NCI-H2196 treated with DMSO at 0.1 percent for 48 hours (cell line): ENCODE measurements around the gene SMU1.

ENCODE experiments used
- DNase-seq: peaks from one replicate; lab custom pipeline; 2025; ENCODE audit not compliant: unreplicated experiment; lab: John Stamatoyannopoulos, UW

Gene SMU1

DNA sequence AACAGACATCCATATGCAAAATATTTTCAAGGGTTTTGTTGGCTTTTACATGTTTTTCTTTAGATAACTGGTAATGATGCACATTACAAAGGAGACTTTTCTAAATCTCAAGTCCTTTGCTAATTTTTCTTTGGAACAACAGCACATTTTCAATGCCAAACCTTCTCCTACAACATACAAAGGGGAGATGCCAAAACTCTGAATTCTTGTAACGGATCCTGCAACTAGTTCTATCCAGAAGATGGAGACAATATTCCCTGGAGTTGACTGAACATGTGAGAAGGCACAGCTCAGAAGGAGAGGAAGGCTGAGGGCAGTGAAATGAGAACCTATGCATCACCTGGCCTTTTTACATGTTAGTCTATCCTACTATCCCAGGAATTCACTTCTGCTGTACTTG lies 30.4 kb downstream of the SMU1 start:
- DNase-seq, result no peak

DNA sequence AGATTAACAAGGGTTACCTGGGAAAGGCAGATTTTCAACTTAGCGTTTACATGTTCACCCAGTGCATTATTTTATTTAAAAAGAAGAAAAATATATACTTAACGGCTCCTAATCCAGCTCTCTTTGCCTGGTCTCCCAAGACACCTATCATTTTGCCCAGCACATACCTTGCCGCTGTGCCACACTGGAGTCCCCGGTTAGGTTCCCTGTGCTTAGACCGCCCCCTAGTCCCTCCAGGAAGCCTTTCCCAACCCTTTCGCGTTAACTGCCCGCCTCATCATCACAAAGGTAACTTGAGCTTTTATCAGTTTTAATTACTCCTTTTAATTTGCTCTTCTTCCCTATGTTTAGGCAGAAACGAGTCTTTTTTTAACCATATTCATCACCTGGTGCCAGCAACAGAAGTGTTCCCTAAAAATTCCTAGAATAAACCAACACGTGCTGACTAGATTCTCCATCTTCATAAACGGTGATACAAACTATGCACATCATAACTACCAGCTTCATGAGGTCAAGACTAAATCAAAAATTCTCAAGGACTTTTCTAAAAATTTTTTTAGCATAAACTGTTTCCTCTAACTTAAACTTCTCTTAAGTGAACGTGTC lies 31.7 kb downstream of the SMU1 start:
- DNase-seq, result no peak

DNA sequence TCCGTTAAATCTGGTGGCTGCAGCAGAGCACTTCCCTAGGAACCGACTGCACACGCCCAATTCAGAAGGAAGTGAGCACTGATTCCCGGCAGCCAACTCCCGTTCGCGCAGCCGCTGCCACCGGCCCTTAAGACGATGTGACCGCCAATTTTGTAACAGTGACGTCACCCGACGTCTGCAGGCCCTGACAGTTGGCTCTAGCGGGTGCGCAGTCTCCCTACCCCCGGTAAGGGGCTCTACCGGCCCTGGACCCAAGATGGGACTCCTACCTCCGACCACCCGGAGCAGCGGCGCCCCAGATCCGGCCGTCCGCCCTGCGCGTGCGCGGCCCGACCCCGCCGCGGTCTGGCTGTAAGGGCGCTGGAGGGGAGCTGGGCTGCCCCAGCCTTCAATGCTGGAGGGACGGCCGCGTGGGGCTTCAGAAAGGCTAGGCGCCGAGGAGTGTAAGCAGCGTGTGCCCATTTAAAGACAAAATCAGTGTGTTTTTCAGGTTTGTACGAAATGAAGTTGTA lies 32.3 kb downstream of the SMU1 start:
- DNase-seq, result peak; percentile 74

DNA sequence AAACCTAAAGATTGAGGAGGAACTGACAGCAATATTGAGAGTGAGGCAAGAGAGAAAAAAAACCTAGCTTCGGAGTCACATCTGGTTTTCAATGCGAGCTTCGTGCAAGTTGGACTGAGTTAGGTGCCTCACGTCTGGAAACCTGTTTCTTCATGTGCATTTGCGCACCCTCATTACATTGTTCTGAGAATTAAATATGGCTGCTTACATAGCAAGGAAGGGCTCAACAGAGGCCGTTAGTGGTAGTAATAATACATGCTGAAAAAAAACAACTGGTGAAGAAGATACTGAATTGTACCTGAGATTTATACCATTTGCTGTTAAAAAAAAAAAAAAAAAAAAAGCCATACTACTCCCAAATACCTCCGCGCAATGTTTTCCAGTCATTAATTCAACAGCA lies 32.8 kb downstream of the SMU1 start:
- DNase-seq, result no peak

DNA sequence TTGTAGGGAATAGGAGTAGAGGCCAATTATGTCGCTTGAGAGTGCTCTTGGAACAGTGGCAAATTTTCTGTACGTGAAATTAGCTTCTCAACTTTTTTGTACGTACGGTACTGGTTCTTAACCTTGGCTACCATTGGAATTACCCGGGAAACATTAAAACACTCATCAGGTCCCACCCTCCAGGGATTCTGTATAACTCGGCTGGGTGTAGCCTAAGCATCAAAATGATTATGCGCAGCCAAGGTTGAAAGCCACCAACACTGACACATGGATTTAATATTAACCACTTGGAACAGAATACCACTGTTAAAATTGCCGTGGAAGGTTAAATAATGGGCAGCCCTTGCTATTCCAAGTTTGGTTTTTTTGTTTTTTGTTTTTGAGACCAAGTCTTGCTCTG lies 34.0 kb downstream of the SMU1 start:
- no peak for DNase-seq

DNA sequence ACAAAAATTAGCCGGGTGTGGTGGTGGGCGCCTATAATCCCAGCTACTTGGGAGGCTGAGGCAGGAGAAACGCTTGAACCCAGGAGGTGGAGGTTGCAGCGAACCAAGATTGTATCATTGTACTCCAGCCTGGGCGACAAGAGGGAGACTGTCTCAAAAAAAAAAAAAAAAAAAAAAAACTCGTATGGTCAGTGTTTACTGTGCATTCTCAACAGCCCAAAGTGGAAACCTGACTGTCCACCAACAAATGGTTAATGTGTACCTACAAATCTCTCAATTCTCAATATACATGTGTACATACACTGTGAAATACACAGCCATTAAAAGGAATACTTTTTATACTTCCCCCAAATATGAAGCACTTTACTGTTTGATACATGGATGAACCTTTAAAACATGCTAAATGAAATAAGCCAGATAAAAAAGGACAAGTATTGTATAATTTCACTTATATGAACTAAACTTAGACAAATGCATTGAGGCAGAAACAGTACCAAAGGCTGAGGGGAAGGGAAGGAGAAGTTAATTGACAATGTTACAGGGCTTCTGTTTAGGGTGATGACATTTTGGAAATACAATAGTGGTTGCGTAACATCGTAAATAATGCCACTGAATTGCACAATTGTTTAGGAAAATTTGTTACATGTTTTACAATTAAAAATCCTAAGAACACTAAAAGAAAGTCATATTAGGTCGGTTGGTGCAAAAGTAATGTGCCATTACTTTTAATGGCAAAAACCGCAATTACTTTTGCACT lies 34.9 kb downstream of the SMU1 start:
- no peak for DNase-seq

DNA sequence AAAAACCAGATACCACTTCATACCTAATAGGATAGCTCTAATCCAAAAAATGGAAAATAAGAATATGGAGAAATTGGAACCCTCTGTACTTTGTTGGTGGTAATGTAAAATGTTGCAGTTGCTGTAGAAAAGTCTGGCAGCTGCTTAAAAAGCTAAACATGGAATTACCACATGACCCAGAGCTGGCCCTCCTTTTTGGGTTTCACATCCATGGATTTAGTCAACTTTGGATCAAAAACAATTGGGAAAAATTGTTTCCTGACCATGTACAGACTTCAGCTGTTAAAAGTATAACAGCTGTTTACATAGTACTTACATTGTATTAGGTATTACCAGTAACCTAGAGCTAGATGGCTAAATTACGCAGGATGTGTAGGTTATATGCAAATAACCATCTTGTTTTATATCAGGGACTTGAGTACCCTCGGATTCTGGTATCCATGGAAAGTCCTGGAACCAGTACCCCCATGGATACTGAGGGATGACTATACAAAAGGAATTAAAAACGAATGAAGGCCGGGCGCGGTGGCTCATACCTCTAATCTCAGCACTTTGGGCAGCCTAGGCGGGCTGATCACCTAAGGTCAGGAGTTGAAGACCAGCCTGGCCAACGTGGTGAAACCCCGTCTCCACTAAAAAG lies 35.6 kb downstream of the SMU1 start:
- no peak for DNase-seq

DNA sequence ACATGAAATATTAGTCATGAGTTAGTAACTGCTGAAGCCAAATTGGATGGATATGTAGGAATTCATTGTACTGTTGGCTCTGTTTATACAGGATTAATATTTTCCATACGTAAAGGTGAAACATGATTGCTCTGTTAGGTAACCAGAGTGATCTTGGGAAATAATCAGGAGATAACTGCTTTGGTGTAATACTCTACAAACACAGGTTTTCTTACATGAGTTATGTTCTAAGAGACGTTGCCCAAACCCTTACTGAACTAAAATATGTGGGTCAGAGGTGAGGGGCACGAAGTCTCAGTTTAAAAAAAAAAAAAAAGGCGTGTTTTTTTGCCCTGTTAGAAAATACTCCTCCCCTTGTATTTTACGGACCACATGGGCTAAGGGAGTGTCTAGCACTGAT lies 43.6 kb downstream of the SMU1 start:
- no peak for DNase-seq

DNA sequence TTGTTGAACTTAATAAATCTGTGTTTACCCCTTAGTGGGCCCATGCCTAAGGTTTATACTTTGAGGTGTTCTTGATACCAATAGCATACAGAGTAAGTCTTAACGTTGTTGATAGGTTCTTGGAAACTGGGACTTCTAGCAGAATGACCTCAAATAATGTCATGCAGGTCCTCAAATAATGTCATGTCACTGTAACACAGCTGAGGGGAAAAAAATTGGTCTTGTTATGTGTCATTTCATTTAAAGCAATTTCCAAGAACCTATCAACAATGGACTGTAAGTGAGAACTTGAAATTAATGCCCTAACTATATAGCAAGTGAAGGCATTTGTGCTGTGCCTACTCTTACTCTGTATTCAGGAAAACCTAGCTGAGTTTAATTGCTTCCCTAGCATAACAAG lies 44.2 kb downstream of the SMU1 start:
- no peak for DNase-seq

DNA sequence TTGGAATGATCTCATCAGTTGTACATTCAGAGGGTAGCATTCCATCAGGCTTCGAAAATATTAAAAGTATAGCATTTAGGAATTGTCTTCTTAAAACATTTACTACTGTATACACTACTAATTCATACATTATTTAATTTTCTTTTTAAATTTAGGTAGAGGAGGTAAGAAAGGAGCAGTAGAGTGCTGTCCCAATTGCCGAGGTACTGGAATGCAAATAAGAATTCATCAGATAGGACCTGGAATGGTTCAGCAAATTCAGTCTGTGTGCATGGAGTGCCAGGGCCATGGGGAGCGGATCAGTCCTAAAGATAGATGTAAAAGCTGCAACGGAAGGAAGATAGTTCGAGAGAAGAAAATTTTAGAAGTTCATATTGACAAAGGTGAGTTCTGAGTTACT lies 46.2 kb downstream of the SMU1 start:
- DNase-seq, result no peak

DNA sequence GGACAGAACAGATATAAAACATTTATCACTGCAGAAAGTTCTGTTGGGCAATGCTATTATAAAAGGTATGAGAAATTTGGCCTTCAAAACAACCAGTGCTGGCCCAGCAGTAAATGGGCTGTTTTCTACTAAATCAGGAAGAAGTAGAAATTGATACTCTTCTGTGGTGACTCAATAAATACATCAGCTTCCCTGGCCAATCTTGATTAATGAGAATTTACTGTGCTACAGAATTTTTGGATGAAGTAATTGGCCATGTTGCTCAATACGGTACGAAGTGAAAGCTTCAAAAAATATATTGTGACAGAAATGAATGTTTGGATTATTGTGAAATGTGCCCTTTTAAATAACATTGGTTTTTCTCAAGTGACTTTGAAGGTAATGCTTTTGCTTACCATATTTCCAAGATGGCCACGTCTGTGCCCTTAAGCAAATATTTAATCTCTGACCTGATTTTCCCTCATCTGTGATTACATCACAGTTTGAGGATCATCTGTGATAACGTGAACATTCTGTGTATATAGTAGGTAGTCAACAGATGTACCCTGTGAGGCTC lies 47.2 kb downstream of the SMU1 start:
- no peak for DNase-seq

DNA sequence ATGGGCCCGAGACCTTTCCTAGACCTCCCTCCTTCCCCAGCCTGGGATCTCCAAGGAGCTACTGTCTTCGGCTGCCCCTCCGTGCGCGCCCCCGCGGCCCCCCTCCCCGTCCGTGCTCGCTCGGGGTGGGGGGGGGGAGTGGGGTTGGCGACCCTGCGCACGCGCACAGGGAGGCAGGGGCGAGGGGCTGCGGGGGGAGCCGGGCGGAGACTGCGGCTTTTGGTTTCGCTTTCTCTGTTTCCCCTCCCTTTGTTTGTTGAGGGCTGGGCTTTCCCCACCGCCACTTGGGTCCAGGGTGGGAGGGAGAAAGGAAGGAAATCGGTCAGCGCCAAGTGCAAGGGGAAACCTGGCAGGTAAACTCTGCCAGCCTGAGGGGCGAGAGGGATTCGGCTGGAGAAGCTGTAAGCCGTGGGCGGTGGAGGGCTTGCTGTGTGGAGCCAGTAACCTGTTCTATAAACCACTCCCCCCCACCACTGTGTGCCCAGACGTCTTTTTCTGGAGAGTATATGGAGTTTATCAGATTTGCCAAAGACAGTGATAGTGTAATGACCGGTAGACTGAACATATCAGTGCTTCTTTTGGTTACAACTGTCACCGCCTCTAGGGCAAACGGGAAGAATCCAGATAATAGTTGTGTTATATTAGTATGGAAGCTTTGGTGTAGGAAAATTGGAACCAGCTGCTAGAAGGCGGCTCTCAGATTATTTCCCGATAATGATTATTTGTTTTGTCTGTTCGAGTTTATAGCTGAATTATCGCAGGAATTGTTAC lies 50.7 kb downstream of the SMU1 start:
- DNase-seq, result peak; percentile 68

DNA sequence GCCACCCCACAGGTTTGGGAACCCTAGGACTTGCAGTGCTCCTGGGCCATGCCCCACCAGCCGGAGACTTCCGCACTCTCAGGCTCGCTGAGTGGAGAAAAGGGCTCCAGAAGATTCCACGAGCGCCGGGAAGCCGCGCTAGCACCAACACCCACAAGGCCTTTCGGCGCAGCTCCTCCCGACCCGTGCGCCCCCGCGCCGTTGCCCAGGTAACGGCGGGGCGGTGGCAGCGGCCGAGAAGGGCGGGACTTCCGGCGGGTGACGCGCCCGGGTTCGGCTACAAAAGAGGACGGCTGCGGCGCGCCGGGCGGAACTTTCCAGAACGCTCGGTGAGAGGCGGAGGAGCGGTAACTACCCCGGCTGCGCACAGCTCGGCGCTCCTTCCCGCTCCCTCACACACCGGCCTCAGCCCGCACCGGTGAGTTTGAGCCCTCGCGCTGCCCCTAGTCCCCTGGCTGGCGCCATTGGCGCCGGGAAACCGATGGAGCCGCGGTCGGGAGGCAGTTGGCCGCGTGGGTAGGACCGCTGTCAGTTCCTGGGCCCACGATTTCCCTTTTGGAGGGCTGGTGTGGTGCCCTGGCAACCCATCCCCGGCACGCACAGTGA lies 51.4 kb downstream of the SMU1 start, which contains the start of gene DNAJA1:
DNAJA1 (plus strand) TSS at position 308 of the 606 bp plus-strand sequence. CDS start 1,212 bp downstream, outside the sequence.
- DNase-seq, result peak; percentile 80

DNA sequence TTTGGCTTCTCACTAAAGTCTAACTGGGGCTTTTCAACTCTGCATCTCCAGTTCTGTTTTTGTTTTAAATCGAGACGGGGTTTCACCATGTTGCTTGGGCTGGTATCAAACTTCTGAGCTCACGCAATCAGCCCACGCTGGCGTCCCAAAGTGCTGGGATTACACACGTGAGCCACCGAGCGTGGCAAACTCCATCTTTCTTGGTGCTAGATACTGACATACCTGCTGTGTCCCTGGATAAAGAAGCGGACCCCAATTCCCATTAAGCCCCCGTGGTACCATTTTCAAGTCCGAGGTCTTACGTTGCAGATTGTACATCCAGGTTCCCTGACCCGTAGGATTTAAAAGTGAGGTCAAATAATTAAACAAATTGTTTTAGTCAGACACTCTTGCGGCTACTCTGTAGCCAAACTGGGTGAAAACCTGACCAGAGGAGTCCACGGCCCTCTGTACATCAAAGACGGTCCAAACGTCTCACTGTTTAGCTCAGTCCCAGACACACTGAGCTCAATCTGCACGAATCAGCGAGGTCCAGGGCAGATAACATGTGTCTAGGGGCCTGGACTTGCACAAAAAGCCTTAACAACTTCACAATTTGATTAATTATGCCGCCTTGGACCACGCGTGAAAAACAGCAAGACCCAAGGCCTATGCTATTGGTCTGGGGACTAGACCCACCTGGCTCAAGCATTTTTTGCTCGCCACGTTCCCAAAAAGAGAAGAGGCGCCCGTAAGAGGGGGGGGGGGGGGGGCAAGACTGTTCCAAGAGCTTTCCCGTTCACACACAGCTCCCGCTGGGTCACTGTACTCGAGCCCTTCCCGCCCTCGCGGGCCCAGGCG lies 52.1 kb downstream of the SMU1 start:
- DNase-seq, result no peak

DNA sequence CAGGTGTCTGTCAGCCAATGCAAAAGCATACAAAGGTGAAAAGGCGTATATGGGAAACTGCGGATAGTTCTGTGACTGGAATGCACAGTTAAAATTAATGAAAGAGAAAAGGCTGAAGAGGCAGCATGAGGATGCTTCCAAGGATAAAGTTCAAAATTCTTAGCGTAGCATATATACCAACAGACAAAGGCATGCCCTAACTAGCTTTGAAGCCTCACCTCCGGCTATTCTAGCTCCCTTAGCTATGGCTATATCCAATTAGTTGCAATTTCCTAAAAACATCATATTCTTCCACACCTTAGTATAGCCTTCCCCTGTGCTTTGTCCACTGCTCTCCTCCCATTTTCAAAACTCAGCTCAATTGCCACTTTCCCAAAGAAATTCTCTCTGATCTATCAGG lies 52.8 kb downstream of the SMU1 start:
- DNase-seq, result no peak

DNA sequence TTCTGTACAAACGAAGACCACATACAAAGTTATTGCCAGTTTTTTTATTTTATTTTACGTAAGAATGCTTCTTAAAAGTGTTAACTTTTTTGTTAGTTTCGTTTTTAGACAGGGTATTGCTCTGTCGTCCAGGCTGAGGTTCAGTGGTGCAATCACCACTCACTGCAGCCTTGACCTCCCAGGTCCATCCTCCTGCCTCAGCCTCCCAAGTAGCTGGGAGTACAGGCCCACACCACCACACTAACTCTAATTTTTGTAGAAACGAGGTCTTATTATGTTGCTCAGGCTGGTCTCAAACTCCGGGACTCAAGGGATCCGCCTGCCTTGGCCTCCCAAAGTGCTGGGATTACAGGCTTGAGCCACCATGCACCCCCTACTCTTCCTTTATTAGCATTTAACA lies 53.7 kb downstream of the SMU1 start:
- DNase-seq, result no peak

DNA sequence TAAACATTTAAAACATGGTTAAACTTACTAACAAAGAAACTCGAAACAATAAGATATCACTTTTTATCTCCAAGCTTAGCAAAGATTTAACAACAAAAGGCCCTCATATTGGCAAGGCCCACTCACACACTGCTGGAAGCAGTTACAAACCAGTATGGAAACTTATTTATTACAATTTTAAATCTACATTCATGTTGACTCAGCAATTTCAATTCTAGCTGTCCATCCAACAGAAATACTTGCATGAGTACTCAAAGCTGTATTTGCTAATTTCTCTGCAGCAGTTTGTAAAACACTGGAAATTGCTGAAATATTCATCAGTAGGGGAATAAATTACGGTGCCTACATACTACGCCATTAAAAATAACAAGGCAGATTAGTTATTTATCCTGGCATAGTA lies 54.2 kb downstream of the SMU1 start:
- no peak for DNase-seq

DNA sequence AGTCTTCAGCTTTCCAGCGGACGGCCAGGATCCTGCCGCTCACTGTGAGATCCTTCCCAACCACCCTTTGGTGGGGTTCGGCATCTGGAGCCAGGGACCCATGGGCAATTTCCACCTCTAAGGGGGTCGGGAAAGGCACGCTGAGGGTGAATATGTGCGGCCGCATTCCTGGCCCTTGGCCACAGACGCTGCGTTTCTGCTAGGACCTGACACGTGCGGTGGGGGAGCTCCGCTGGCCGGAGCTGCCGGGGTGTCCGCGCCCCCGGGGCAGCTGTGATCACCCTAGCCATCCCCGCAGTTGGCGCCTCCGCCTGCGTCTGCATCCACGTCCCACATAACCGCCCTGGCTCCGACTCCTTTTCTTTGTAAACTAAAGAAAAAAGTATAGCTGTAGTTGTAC lies 56.7 kb downstream of the SMU1 start:
- no peak for DNase-seq

DNA sequence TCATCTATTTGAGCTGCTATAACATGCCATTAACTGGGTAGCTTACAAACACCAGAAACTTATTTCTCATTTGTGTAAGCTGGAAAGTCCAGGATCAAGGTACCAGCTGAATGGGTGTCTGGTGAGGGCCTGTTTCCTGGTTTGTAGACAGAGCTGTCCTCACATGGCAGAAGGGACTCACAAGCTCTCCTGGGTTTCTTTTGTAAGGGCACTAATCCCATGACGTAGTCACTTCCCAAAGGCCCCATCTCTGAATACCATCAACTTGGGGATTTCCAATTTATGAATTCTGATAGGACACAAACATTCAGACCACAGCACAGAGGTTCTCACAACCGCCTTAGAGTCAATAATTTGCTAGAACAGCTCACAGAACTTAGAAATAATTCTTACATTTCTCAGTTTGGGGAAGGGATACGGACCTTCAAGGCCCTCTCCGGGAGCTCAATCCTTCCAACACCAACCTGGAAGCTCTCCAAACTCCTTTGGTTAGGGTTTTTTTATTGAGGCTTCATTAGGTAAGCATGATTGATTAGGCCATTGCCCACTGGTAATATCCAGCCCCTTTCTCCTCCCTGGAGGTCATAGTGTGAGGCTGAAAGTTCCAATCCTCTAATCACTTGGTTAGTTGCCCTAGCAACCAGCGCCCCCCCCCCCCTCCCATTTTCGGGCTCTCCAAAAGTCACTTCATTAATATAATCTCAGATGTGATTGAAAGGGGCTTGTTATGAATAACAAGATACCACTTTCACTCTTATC lies 59.0 kb downstream of the SMU1 start:
- no peak for DNase-seq
